Natural killer cell treated with Interleukin-12 subunit alpha and Interleukin-12 subunit beta and Interleukin-15 and Interleukin-18, amount 100 ng/mL, for 72 hours (primary cell): Measurements from ENCODE around the gene GRIP2. TPM values are rescaled to one million over a fixed set of nuclear protein-coding genes. Genes with fewer than 3 reads are reported as not detected.

Experiments used
- ATAC-seq, 2 donors: fragments of 150-1000 bp; cut with Tn5 transposase in 1 of 2; sonication (Bioruptor Pico), chemical (Tn5 transposase) in 1 of 2; 2 replicates each; pipeline ENCODE4 v1.10.0; 2021
- DNase-seq: peaks from one replicate; pipeline ENCODE4 v3.0.0; 2022; ENCODE audit warnings: low spot score
- H3K27ac Mint-ChIP-seq, 2 donors: 1 replicate in 1 of 2; 2 replicates in 1 of 2; pipeline ENCODE4 v1.8.0; 2022; ENCODE audit warnings: mixed read lengths in 2 of 2, mild to moderate bottlenecking in 1 of 2, moderate library complexity in 1 of 2
- H3K27me3 Mint-ChIP-seq, 2 donors: 1 replicate in 1 of 2; 2 replicates in 1 of 2; pipeline ENCODE4 v1.8.0; 2022; ENCODE audit warnings: mixed read lengths in 2 of 2
- H3K36me3 Mint-ChIP-seq: one replicate; pipeline ENCODE4 v1.8.0; 2022; ENCODE audit warnings: mixed read lengths
- H3K4me1 Mint-ChIP-seq, 2 donors: 1 replicate in 1 of 2; 2 replicates in 1 of 2; pipeline ENCODE4 v1.8.0; 2022; ENCODE audit warnings: low read depth in 2 of 2, mixed read lengths in 2 of 2, mild to moderate bottlenecking in 1 of 2
- H3K4me3 Mint-ChIP-seq: one replicate; pipeline ENCODE4 v1.8.0; 2022; ENCODE audit warnings: mixed read lengths
- H3K9me3 Mint-ChIP-seq: 2 replicates; pipeline ENCODE4 v1.8.0; 2022; ENCODE audit warnings: mixed read lengths
- total RNA-seq, 2 donors: library from RNA; stranded (reverse); gene quantifications; one replicate each; pipeline ENCODE4 v1.2.3, GENCODE V29; 2022

Gene GRIP2
- total RNA-seq, 2 donors from 2014 or later, result not detected

GRCh38 chr3:14525685-14526631, 14.2 kb downstream of the GRIP2 start:
- Mint-ChIP-seq H3K9me3 (no peaks in the 10 kb centered on the region), H3K4me3 (no peak overlapping the region), H3K27ac (no peak overlapping the region), H3K27me3 (peaks cover 25 to 32% of the 10 kb centered on the region in 2 donors), H3K4me1 (no peaks in the 10 kb centered on the region), H3K36me3 (no peaks in the 10 kb centered on the region)
- DNase-seq (peak; percentile 50), ATAC-seq (no peak)

GRCh38 chr3:14524920-14525660, 15.1 kb downstream of the GRIP2 start:
- Mint-ChIP-seq H3K27ac (no peak overlapping the region), H3K27me3 (peaks cover 24 to 25% of the 10 kb centered on the region in 2 donors), H3K9me3 (no peaks in the 10 kb centered on the region), H3K4me1 (no peaks in the 10 kb centered on the region), H3K36me3 (no peaks in the 10 kb centered on the region), H3K4me3 (no peak overlapping the region)
- DNase-seq, result peak; percentile 38
- ATAC-seq, result peak; percentile 14 to 15

GRCh38 chr3:14524311-14524711, 15.8 kb downstream of the GRIP2 start:
- H3K4me1 Mint-ChIP-seq, result no peaks in the 10 kb centered on the region
- no peak overlapping the region for H3K4me3 Mint-ChIP-seq
- H3K27ac Mint-ChIP-seq, result no peak overlapping the region
- H3K9me3 Mint-ChIP-seq, result no peaks in the 10 kb centered on the region
- DNase-seq (no peak), ATAC-seq (peak in 1 of 2 donors; percentile 12)
- H3K27me3 Mint-ChIP-seq, result peaks cover 16 to 22% of the 10 kb centered on the region in 2 donors
- H3K36me3 Mint-ChIP-seq, result no peaks in the 10 kb centered on the region

GRCh38 chr3:14523792-14524191, 16.4 kb downstream of the GRIP2 start:
- Mint-ChIP-seq H3K4me3 (no peak overlapping the region), H3K4me1 (no peaks in the 10 kb centered on the region), H3K9me3 (no peaks in the 10 kb centered on the region), H3K27me3 (peaks cover 15 to 22% of the 10 kb centered on the region in 2 donors), H3K36me3 (no peaks in the 10 kb centered on the region), H3K27ac (no peak overlapping the region)
- DNase-seq, result peak; percentile 39
- ATAC-seq, result no peak

- Mint-ChIP-seq H3K9me3 (no peaks in the 10 kb centered on the region), H3K27ac (no peak overlapping the region), H3K4me1 (no peaks in the 10 kb centered on the region), H3K36me3 (no peaks in the 10 kb centered on the region), H3K27me3 (peaks cover 10 to 19% of the 10 kb centered on the region in 2 donors), H3K4me3 (no peak overlapping the region)
- DNase-seq, result peak; percentile 28
- ATAC-seq, result no peak
These were observed 17.4 kb downstream of the GRIP2 start for GRCh38 chr3:14522768-14523167.

- H3K4me1 Mint-ChIP-seq, result no peaks in the 10 kb centered on the region
- peaks cover 8 to 19% of the 10 kb centered on the region in 2 donors for H3K27me3 Mint-ChIP-seq
- H3K36me3 Mint-ChIP-seq, result no peaks in the 10 kb centered on the region
- H3K4me3 Mint-ChIP-seq, result no peak overlapping the region
- DNase-seq (peak; percentile 55), ATAC-seq (no peak)
- no peaks in the 10 kb centered on the region for H3K9me3 Mint-ChIP-seq
- H3K27ac Mint-ChIP-seq, result no peak overlapping the region
These were observed 17.9 kb downstream of the GRIP2 start for GRCh38 chr3:14522129-14522691.

- no peaks in the 10 kb centered on the region for H3K9me3 Mint-ChIP-seq
- no peak overlapping the region for H3K27ac Mint-ChIP-seq
- ATAC-seq (no peak), DNase-seq (peak; percentile 49)
- no peaks in the 10 kb centered on the region for H3K36me3 Mint-ChIP-seq
- no peaks in the 10 kb centered on the region for H3K4me1 Mint-ChIP-seq
- no peak overlapping the region for H3K4me3 Mint-ChIP-seq
- peaks cover 8 to 15% of the 10 kb centered on the region in 2 donors for H3K27me3 Mint-ChIP-seq
These were observed 18.5 kb downstream of the GRIP2 start for GRCh38 chr3:14521611-14522010.

- no peaks in the 10 kb centered on the region for H3K4me1 Mint-ChIP-seq
- peak; percentile 18 for DNase-seq
- no peaks in the 10 kb centered on the region for H3K36me3 Mint-ChIP-seq
- ATAC-seq, result no peak
- peaks cover 8 to 14% of the 10 kb centered on the region in 2 donors for H3K27me3 Mint-ChIP-seq
- no peak overlapping the region for H3K4me3 Mint-ChIP-seq
- no peaks in the 10 kb centered on the region for H3K9me3 Mint-ChIP-seq
- no peak overlapping the region for H3K27ac Mint-ChIP-seq
These were observed 19.2 kb downstream of the GRIP2 start for GRCh38 chr3:14520967-14521366.

- Mint-ChIP-seq H3K9me3 (no peaks in the 10 kb centered on the region), H3K4me1 (no peaks in the 10 kb centered on the region), H3K27me3 (peaks cover 8 to 13% of the 10 kb centered on the region in 2 donors), H3K4me3 (no peak overlapping the region), H3K36me3 (no peaks in the 10 kb centered on the region), H3K27ac (no peak overlapping the region)
- DNase-seq (no peak), ATAC-seq (no peak)
These were observed 20.0 kb downstream of the GRIP2 start for GRCh38 chr3:14520149-14520548.

GRCh38 chr3:14519406-14519805, 20.7 kb downstream of the GRIP2 start:
- Mint-ChIP-seq H3K27me3 (peaks cover 8 to 11% of the 10 kb centered on the region in 2 donors), H3K9me3 (no peaks in the 10 kb centered on the region), H3K27ac (no peak overlapping the region), H3K4me1 (no peaks in the 10 kb centered on the region), H3K4me3 (no peak overlapping the region), H3K36me3 (no peaks in the 10 kb centered on the region)
- DNase-seq (no peak), ATAC-seq (no peak)

GRCh38 chr3:14518893-14519292, 21.2 kb downstream of the GRIP2 start:
- Mint-ChIP-seq H3K4me3 (no peak overlapping the region), H3K27me3 (peaks cover 8 to 11% of the 10 kb centered on the region in 2 donors), H3K36me3 (no peaks in the 10 kb centered on the region), H3K9me3 (no peaks in the 10 kb centered on the region), H3K4me1 (no peaks in the 10 kb centered on the region), H3K27ac (no peak overlapping the region)
- ATAC-seq (no peak), DNase-seq (peak; percentile 37)

- peaks cover 6 to 10% of the 10 kb centered on the region in 2 donors for H3K27me3 Mint-ChIP-seq
- ATAC-seq (no peak), DNase-seq (peak; percentile 28)
- no peaks in the 10 kb centered on the region for H3K9me3 Mint-ChIP-seq
- no peaks in the 10 kb centered on the region for H3K4me1 Mint-ChIP-seq
- H3K4me3 Mint-ChIP-seq, result no peak overlapping the region
- no peaks in the 10 kb centered on the region for H3K36me3 Mint-ChIP-seq
- no peak overlapping the region for H3K27ac Mint-ChIP-seq
These were observed 21.7 kb downstream of the GRIP2 start for GRCh38 chr3:14518432-14518802.

GRCh38 chr3:14517601-14518431, 22.3 kb downstream of the GRIP2 start:
- H3K9me3 Mint-ChIP-seq, result no peaks in the 10 kb centered on the region
- H3K27ac Mint-ChIP-seq, result no peak overlapping the region
- H3K4me1 Mint-ChIP-seq, result no peaks in the 10 kb centered on the region
- DNase-seq (peak; percentile 46), ATAC-seq (no peak)
- no peak overlapping the region for H3K4me3 Mint-ChIP-seq
- peaks cover under 1 to 7% of the 10 kb centered on the region in 2 donors for H3K27me3 Mint-ChIP-seq
- no peaks in the 10 kb centered on the region for H3K36me3 Mint-ChIP-seq
